ENCODE data around the gene STX17.
"Not testable (repeated sequence)": the region's sequence is repeated elsewhere in the genome, so short reads cannot be mapped to it uniquely, and the experiment has no call there.

The STX17 gene

DNA sequence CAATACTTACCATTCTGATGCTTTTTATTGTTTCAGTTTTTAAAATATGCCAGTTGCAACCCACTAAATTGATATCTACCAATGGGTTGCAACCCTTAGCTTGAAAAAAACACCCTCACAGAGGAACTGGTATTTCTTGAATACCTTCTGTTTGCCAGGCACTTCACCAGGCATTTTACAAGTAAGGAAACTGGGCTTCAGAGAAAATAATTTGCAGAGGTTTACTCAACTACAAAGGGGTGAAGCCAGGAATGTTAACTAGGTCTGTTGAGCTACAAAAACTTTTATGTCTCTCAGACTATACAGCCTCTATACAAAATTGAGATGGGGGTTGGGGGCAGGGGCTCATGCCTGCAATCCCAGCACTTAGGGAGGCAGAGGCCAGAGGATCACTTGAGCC, 65.0 kb downstream of the STX17 start:
- no peak for DNase-seq (ENCODE audit: low read depth)

GRCh38 chr9:99973455-99973854, 67.0 kb downstream of the STX17 start:
- no peak for DNase-seq (ENCODE audit: low read depth)

DNA sequence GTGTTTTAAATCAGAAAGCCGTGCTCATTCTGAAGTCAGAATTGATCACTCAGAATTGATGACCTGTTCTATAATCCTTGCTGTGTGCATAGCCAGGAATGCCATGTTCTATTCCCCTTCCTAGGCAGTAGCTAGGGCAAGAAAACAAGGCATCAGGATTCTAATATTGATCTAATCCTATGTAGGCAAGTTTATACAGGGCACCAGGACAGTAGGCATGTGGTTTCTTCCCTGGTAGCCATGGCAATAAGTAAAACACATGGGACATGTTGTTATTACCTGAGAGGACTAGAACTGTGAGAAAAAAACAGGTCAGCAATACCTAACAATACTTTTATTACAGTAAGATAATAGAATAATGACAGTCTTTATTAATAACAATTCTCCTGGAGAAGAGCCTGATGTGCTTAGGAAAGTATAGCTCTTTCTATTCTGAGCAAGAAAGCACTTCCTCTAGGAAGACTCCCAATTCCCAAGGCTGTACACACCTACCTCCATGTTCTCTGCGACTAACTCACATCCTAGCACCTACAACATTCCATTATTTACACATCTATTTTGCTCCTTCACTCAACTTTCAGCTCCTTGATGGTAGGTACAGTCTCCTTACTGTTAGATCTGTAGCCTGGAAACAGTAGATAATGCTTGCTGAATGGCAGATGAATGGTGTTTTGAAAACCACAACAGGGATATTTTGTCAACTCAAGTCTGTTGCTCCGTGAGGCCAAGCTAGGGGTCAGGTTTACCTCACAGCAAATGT, 70.8 kb downstream of the STX17 start:
- DNase-seq (ENCODE audit: low read depth), result no peak

DNA sequence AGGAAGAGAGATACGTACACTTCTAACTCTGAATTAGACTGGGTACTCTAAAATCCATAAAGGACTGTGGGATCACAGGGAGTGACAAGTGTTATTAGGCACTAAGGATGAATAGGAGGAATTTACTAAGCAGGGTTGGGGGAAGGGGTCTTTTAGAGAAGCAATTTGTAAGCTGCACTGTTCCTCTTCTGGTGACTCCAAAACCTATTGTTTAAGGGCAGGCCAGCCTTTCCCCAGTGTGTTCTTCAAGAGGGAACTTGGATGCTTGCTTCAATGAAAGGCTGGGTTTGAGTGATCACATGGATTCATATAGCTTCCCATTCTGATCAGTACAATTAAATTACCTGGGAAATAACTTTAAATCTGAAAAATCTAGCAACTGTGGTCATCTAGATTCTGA, 71.8 kb downstream of the STX17 start:
- no peak for DNase-seq (ENCODE audit: low read depth)

DNA sequence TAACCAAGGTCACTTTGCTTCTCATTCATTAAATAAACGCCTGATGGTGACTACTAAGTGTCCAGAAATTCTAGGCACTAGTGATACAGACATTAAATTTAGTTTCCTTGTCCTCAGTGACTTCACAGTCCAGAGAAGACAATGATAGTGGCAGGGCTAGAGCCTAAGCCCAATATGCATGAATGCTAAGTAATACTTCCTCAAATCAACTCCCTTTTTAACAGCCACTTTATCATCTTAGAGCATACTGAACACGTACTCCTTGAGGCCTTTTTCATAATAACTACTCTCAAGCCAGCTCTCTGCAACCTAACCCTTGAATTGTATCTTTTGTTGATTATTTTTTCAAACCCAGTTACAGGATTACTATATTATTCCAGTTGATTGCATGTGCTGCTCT, 74.1 kb downstream of the STX17 start:
- no peak for DNase-seq (ENCODE audit: low read depth)

DNA sequence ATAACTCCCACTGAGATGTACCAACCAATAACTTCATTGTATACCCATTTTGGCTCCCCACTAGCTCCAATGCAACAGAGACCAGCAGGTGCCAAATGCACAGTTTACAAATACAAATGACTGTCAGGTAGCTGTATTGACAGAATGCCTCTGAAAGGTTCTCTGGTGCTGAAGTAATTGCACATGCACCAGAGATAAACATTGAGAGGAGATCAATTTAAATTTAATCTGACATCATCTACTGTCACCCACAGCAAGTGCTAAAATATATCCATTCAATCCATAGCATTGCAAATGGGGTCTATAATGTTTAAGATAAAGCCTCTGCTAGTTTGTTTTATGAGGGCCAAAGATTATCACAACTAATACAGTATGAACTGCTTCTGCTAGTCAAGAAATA, 80.2 kb downstream of the STX17 start:
- no peak for DNase-seq (ENCODE audit: low read depth)

DNA sequence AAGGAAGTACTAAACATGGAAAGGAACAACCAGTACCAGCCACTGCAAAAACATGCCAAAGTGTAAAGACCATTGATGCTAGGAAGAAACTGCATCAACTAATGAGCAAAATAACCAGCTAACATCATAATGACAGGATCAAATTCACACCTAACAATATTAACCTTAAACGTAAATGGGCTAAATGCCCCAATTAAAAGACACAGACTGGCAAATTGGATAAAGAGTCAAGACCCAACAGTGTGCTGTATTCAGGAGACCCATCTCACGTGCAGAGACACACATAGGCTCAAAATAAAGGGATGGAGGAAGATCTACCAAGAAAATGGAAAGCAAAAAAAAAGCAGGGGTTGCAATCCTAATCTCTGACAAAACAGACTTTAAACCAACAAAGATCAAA, 84.1 kb downstream of the STX17 start:
- DNase-seq (ENCODE audit: low read depth), result not testable (repeated sequence)

- no peak for DNase-seq (ENCODE audit: low read depth)
Measured at GRCh38 chr9:99998266-99998665, 91.8 kb downstream of the STX17 start.

- no peak for DNase-seq (ENCODE audit: low read depth)
Measured at GRCh38 chr9:99998866-99999265, 92.4 kb downstream of the STX17 start.

DNA sequence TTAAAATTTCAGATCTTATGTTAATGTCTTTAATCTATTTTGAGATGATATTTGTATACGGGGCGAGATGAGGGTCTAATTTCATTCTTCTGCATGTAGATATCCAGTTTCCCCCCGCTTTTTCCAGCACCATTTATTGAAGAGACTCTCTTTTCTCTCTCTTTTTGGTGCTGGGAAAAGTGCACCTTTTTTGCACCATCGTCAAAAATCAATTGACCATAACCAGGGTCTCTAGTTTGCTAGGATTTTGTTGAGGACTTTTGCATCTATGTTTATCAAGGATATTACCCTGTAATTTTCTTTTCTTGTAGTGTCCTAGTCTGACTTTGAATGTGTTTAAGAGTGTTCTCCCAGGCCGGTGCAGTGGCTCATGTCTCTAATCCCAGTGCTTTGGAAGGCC, 93.3 kb downstream of the STX17 start:
- DNase-seq (ENCODE audit: low read depth), result no peak

GRCh38 chr9:100011062-100011681, 104.7 kb downstream of the STX17 start:
- DNase-seq (ENCODE audit: low read depth), result no peak

DNA sequence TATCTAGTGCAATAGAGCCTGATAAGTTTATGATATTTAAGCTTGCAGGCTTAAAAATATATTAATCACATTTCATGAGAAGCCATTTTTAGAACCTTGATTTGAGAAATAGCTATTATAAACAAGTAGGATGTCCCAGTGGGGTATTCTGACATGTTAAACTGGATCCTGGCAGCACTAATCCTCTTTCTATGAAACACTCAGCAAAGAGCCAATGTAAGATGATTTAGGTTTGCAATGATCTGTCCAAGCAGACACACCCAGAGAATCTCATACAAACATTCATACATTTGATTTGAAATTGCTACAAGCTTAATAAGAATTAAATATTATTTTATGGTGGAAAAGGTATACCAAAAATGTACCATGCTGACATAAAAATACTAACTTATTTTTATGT, 105.8 kb downstream of the STX17 start:
- no peak for DNase-seq (ENCODE audit: low read depth)

- DNase-seq (ENCODE audit: low read depth), result no peak
Measured at GRCh38 chr9:100013573-100013972, 107.1 kb downstream of the STX17 start.

GRCh38 chr9:100014846-100015245, 108.4 kb downstream of the STX17 start:
- no peak for DNase-seq (ENCODE audit: low read depth)

- no peak for DNase-seq (ENCODE audit: low read depth)
Measured at GRCh38 chr9:100019541-100019940, 113.1 kb downstream of the STX17 start.
